GM19455 (cell line): Measurements from ENCODE around the gene CXCL1.
"Not testable (repeated sequence)": the region's sequence is repeated elsewhere in the genome, so short reads cannot be mapped to it uniquely, and the experiment has no call there.

Experiments used
- ATAC-seq: cut with Tn5 transposase; IDR thresholded peaks from one replicate; pipeline ENCODE4 v1.9.1; 2021; ENCODE audit not compliant: unreplicated experiment

The CXCL1 gene

DNA sequence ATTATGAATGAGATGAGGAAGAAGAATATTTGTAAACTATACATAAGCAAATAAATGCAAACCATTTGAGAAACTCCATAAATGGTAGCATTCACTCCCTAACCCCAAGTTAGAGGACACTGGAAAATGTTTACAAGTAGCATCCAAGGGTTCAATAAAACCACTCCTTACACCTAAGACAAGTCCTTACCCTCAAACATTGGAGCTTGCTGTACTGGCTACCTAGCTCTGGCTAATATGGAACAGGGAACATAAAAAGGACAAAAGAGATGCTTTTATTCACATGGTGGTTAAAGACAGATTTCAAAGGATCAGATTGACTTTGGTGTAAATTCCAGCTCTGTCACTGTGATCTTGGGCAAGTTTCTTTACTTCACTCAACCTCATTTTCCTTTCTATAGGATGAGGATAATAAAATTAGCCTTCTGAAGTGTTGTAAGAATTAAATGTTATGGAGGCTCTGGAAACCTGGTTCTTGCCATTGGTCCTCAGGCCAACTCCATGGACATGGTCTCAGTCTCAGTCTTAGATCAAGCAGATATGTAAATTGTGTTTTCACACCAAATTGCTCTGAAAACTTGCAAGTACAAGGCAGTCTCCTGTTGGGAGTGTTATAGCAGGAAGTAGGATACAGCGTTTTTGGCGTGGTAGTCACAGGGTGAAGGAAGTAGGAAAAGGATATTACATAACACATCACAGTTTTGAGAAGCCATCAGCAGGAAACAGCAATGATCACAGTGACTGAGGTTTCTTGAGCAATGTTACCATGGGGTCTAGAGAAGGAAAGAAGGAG lies 3.3 kb downstream of the CXCL1 start:
- ATAC-seq: no peak

- ATAC-seq: no peak
Measured at GRCh38 chr4:73874386-73874785, 5.2 kb downstream of the CXCL1 start.

DNA sequence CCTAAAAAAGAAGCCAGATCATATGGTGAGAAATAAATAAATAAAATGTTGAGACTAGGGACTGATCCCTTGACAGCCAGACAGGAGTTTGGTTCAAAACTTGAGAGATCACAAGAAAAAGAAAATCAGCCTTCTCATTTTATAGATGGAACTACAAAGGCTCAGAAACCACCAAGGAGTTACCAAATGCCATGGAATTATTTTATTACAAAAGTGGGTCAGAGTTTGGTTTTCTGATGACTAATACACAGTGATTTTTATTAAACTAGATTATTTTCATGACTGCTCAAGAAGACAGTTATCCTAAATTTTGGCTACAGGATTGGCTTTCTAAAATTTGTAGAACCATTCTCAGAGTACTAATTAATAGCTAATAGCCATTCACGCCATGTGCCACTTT lies 6.2 kb downstream of the CXCL1 start:
- ATAC-seq: no peak

GRCh38 chr4:73883306-73883705 lies 14.1 kb downstream of the CXCL1 start:
- ATAC-seq: no peak

DNA sequence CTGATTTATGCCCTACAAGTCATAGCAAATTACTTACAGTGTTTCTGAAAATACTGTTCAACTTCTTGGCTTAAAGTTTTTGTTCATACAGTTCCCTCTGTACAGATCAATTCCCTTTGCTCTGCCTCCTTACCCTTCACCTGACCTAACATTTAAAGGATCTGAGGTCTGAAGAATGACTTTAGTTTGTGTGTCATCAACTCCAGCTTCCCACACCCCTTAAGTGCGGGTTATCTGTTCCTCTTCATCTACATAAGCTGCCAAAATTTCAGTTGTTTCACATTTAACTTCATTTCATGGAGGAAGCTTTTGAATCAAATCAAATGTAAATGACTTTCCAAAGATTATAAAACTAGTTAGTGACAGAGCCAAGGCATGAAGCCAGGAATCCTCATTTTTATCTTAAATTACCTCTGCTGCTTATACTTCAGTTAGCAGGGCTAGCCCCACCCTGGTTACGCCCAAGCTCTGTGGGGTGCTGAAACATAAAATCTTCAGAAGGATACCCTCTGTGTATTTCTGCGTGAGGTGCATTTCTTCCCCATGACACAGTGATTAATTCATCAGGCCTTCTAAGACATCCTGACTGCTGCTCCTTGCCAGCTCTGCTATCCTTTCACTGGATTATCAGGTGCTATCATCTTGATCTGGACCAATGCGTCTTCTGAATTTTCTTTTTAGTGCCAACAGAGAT lies 16.5 kb downstream of the CXCL1 start:
- no peak for ATAC-seq

DNA sequence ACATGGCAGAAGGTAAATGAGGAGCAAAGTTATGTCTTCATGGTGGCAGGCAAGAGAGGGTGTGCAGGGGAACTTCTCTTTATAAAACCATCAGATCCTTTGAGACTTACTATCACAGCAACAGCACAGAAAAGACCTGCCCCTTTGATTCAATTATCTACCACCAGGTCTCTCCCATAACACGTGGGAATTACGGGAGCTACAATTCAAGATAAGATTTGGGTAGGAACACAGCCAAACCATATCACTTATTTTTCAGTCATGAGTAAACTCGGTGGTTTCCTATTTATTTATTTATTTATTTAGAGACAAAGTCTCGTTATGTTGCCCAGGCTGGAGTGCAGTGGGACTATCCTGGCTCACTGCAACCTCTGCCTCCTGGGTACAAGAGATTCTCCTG lies 22.1 kb downstream of the CXCL1 start:
- no peak for ATAC-seq

DNA sequence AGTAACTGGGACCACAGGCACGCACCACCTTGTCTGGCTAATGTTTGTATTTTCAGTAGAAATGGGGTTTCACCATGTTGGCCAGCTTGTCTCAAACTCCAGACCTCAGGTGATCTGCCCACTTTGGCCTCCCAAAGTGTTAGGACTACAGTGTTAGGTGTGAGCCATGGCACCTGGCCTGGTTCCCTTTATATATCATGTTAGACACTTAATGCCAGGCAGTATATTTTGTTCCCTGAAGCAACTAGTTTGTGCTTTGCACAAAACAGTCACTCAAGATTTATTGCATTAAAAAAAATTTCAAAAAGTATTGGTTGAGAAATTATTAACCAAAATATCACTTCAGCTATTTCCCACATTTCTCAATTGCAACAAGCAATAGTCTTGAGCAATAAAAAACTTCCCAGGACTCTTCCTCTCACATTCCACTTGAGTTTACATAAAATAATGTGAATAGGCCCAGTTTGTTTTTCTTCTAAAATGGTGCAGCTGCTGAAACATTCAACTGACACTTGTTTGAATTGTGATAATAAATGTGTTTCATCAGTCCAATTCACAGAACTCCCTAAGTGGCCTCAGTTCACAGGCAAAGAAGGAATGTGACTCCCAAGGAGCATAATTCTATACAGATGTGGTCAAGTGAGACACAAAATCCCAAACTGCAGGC lies 22.7 kb downstream of the CXCL1 start:
- ATAC-seq: no peak

GRCh38 chr4:73892966-73893365 lies 23.8 kb downstream of the CXCL1 start:
- ATAC-seq: no peak

DNA sequence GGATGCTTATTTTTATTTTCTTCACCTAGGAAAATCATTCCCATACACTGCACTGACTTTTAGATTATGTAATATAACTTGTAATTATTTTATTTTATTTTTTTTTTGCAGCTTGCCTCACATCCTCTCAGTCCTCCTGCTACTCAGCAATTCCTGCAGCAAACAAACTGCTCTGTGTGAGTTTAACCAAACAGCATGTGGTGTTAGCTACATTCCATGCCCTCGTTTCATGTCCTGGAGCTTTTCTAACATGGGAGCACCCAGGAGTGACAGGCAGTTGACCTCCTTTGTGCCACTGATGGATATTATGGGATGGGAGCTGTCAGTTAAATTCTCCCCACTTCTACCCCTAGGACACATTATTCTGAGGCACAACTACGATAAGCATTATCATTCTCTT lies 24.8 kb downstream of the CXCL1 start:
- no peak for ATAC-seq

DNA sequence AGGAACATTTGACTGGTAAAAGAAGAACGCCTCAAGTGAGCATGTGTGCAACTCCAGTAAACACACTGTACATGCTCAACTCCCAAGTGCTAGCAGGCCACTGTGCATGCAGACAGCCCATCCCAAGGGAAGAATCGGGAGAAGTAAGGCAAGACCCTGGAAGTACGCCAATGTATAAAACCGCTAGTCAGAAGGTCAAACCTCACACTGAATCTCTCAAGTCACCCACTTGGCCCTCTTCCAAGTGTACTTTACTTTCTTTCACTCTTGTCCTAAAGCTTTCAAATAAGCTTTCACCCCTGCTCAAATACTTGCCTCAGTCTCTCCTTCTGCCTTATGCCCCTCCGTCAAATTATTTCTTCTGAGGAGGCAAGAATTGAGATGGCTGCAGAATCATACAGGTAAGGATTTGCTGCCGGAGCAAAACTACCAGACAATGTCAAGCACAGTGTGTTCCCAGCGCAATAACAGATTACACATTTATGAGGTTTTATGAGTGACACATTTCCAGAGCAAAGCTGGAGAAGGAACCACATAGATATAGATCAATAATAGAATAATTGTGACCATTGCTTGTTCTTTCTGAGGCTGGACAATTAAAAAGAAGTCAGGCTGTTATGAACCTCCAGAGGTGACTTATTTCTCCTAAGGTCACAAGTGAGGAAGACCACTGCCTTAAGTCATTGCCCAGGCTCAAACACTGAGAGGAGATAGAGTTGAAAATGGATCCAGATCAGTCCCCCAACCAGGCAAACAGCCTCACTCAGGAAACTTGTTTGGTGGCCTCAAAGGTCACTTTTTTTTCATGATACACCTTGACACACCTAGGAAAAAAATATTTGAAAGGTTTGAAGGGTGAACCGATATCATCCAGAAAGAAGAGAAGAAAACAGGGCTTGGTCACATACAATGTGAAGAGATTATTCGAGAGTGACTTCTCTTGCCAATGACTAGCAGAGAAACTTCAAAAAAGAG lies 26.3 kb downstream of the CXCL1 start:
- no peak for ATAC-seq

DNA sequence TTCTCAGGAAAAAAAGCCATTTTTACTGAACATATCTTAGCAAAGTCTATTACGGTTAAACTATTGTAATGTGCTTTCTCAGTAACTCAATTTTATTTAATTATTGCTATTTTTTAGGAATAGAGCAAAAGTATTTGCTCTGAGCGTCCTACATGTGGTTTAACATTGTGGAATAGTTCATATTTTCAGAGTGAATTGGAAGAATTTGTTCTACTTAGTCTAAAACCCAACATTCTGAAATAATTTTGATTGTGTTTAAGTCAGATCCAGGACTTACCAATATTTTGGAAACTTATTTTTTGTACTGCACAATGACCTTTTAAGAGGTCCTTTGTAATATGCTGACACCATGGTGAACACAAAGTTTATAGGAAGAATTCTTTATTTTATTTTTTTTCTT lies 27.2 kb downstream of the CXCL1 start:
- no peak for ATAC-seq

DNA sequence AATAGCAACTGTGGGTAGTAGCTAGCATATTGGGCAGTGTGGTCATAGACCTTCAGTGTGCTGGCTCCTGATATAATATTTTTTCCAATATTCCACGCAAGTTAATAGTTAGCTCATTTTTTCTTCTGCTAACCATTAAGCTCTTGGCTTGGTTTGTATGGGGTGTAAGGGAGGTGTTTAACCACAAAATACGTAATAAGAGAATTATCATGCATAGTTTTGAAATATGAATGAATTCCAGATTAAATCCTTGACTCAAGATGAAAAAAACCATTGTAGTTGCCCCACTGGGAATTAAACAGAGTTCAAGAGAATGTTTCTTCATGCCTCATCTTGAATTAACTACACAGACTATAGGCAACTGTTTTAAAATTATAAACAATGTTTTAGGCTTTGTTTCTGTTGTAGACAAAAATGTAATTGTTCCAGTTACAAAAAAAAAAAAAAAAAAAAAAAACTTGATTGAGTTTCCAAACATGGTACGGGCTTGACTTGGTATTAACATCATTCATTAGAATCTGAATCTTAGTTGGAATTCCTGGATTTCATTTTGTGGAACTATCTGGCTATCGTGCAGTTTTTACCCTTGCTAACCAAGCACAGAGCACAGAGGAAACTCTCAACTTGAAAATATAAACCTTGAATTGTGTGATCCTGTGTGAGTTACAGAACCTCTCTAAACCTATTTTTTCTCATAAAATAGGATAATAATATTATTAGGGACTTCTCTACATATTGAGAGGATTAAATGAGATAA lies 28.4 kb downstream of the CXCL1 start:
- no peak for ATAC-seq

DNA sequence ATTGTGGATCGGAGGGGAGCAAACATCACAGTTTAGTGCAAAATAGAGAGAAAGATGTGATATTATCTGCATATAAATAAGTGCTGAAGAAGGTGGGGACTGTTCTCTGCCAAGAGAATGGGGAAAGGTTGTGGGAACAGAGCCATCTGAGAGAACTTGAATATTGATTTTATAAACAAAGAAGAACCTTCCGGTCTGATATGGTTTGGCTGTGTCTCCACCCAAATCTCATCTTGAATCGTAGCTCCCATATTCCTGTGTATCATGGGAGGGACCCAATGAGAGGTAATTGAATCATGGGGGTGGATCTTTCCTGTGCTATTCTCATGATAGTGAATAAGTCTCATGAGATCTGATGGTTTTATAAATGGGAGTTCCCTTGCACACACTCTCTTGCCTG lies 30.1 kb downstream of the CXCL1 start:
- ATAC-seq: not testable (repeated sequence)

GRCh38 chr4:73901031-73901430 lies 31.8 kb downstream of the CXCL1 start:
- ATAC-seq: no peak

- ATAC-seq: no peak
Measured at GRCh38 chr4:73902038-73902637, 32.9 kb downstream of the CXCL1 start.

- no peak for ATAC-seq
Measured at GRCh38 chr4:73902817-73903547, 33.8 kb downstream of the CXCL1 start.

- no peak for ATAC-seq
Measured at GRCh38 chr4:73904491-73904890, 35.3 kb downstream of the CXCL1 start.

DNA sequence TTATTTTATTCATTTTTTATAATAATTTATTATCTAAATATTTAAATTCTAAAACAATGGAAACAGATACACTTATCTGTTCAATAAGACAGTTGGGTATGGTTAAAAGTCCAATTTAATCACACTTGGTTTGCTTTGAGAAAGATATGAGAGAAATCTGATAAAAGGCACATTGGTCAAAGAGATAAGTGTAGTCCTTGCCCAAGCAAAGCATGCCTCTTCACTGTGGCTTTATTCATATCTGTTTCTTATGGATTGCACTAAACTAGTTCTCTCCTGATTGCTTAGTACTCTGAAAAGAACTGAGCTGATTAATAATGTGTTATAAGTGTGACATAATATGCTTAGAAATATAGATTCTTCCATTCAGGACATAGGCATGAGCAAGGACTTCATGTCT lies 39.8 kb downstream of the CXCL1 start:
- ATAC-seq: no peak

- ATAC-seq: no peak
Measured at GRCh38 chr4:73911746-73912145, 42.6 kb downstream of the CXCL1 start.
